Suprapubic skin (tissue), 4 donors: ENCODE results near the gene TRAT1. TPM values are rescaled to one million over a fixed set of nuclear protein-coding genes. Genes with fewer than 3 reads are reported as not detected.

Source experiments
- DNase-seq, 2 donors: peaks; one replicate each; pipeline ENCODE4 v3.0.0-alpha.2; 2019; ENCODE audit warnings: low spot score in 2 of 2
- H3K27ac ChIP-seq: fragments of 200-600 bp; sonication (generic); one replicate; pipeline ENCODE4 v1.5.1; 2019
- H3K27me3 ChIP-seq: fragments of 200-600 bp; sonication (generic); one replicate; pipeline ENCODE4 v1.5.1; 2019
- H3K36me3 ChIP-seq: fragments of 200-600 bp; sonication (generic); one replicate; pipeline ENCODE4 v1.5.1; 2019
- H3K4me1 ChIP-seq: fragments of 200-600 bp; sonication (generic); one replicate; pipeline ENCODE4 v1.5.1; 2019
- H3K4me3 ChIP-seq: fragments of 200-600 bp; sonication (generic); one replicate; pipeline ENCODE4 v1.5.1; 2019; ENCODE audit warnings: mild to moderate bottlenecking
- H3K9me3 ChIP-seq: fragments of 200-600 bp; sonication (generic); one replicate; pipeline ENCODE4 v1.5.1; 2019
- CTCF ChIP-seq, 2 donors: fragments of 200-600 bp in 1 of 2; fragments of 450-650 bp in 1 of 2; sonication (generic) in 1 of 2; IDR thresholded peaks; one replicate each; pipeline ENCODE4 v1.5.1; 2016 to 2019; ENCODE audit warnings: antibody characterized with exemption in 2 of 2, mild to moderate bottlenecking in 1 of 2, moderate library complexity in 1 of 2
- EP300 ChIP-seq: sonication (generic); formaldehyde crosslinking; IDR thresholded peaks from one replicate; pipeline ENCODE4 v1.6.1; 2017; ENCODE audit warnings: antibody characterized with exemption
- POLR2A ChIP-seq, 2 donors: fragments of 450-650 bp; IDR thresholded peaks; one replicate each; pipeline ENCODE4 v1.6.1; 2017; ENCODE audit warnings: antibody characterized with exemption in 2 of 2, mild to moderate bottlenecking in 2 of 2, moderate library complexity in 2 of 2
- POLR2AphosphoS5 ChIP-seq, 3 donors: sonication (generic); formaldehyde crosslinking; IDR thresholded peaks; one replicate each; pipeline ENCODE4 v1.6.1; 2017; ENCODE audit warnings: antibody characterized with exemption in 3 of 3
- WGBS: methylation state at CpG from one replicate; pipeline ENCODE4 v1.1.5; 2018; 5-methylcytosine and 5-hydroxymethylcytosine counted together
- total RNA-seq, 4 donors: library from RNA; depleted of rRNA; stranded (reverse); fragments of >200 nt; gene quantifications; one replicate each; pipeline ENCODE4 v1.1.0, GENCODE V29; 2016

TRAT1 gene
- total RNA-seq: 1 to 10 TPM in 1 of 4 donors, under 1 TPM in 1, not detected in 2; 0.76 to 2.4 TPM

- 64% methylated on average over 6 of the region's 6 CpGs for WGBS
- Histone ChIP-seq H3K9me3 (no peaks in the 10 kb centered on the region), H3K4me1 (no peaks in the 10 kb centered on the region), H3K27me3 (no peaks in the 10 kb centered on the region), H3K36me3 (no peaks in the 10 kb centered on the region), H3K4me3 (no peak within 1 kb of the TSS), H3K27ac (no peak within 1 kb of the TSS)
- no peak for DNase-seq
- TF ChIP-seq POLR2A (IDR thresholded peaks at IDR 0.05) (no peak), POLR2AphosphoS5 (IDR thresholded peaks at IDR 0.05) (no peak), CTCF (IDR thresholded peaks at IDR 0.05) (no peak), EP300 (no peak)
Measured at GRCh38 chr3:108822123-108822897, at the start of gene TRAT1. Gene TRAT1 (plus strand): TSS chr3:108822786. CDS start chr3:108822928, 142 bp downstream.

- H3K4me1 ChIP-seq: no peaks in the 10 kb centered on the region
- DNase-seq: no peak
- no peaks in the 10 kb centered on the region for H3K36me3 ChIP-seq
- H3K9me3 ChIP-seq: no peaks in the 10 kb centered on the region
- no peak overlapping the region for H3K4me3 ChIP-seq
- no peak for TF ChIP-seq EP300
- no peaks in the 10 kb centered on the region for H3K27me3 ChIP-seq
- 61% methylated on average over 1 of the region's 1 CpG for WGBS
- no peak overlapping the region for H3K27ac ChIP-seq
Measured at GRCh38 chr3:108775649-108776048, 46.9 kb upstream of the TRAT1 start.

GRCh38 chr3:108779496-108779895 is 43.1 kb upstream of the TRAT1 start:
- DNase-seq: no peak
- Histone ChIP-seq H3K4me1 (no peaks in the 10 kb centered on the region), H3K27ac (no peak overlapping the region), H3K4me3 (no peak overlapping the region), H3K36me3 (no peaks in the 10 kb centered on the region), H3K27me3 (no peaks in the 10 kb centered on the region), H3K9me3 (no peaks in the 10 kb centered on the region)
- WGBS: 91% methylated on average over 3 of the region's 3 CpGs
- TF ChIP-seq CTCF (IDR thresholded peaks at IDR 0.05) (no peak), EP300 (no peak), POLR2AphosphoS5 (IDR thresholded peaks at IDR 0.05) (no peak), POLR2A (IDR thresholded peaks at IDR 0.05) (no peak)

GRCh38 chr3:108780235-108780634 is 42.4 kb upstream of the TRAT1 start:
- no peak overlapping the region for H3K27ac ChIP-seq
- DNase-seq: no peak
- H3K4me1 ChIP-seq: no peaks in the 10 kb centered on the region
- TF ChIP-seq EP300 (no peak), CTCF (IDR thresholded peaks at IDR 0.05) (no peak), POLR2AphosphoS5 (IDR thresholded peaks at IDR 0.05) (no peak), POLR2A (IDR thresholded peaks at IDR 0.05) (no peak)
- no peaks in the 10 kb centered on the region for H3K27me3 ChIP-seq
- H3K36me3 ChIP-seq: no peaks in the 10 kb centered on the region
- no peak overlapping the region for H3K4me3 ChIP-seq
- H3K9me3 ChIP-seq: no peaks in the 10 kb centered on the region
- WGBS: 68% methylated on average over 4 of the region's 4 CpGs

- no peaks in the 10 kb centered on the region for H3K4me1 ChIP-seq
- TF ChIP-seq POLR2A (IDR thresholded peaks at IDR 0.05) (no peak), POLR2AphosphoS5 (IDR thresholded peaks at IDR 0.05) (no peak), EP300 (no peak), CTCF (IDR thresholded peaks at IDR 0.05) (no peak)
- H3K27ac ChIP-seq: no peak overlapping the region
- H3K36me3 ChIP-seq: no peaks in the 10 kb centered on the region
- 47% methylated on average over 3 of the region's 3 CpGs for WGBS
- H3K27me3 ChIP-seq: no peaks in the 10 kb centered on the region
- H3K4me3 ChIP-seq: no peak overlapping the region
- peaks cover 3% of the 10 kb centered on the region for H3K9me3 ChIP-seq
- no peak for DNase-seq
Measured at GRCh38 chr3:108791473-108791872, 31.1 kb upstream of the TRAT1 start.
